Mesothelial cell of epicardium (in vitro differentiated cells): ENCODE results near the gene CD44. TPM values are rescaled to one million over a fixed set of nuclear protein-coding genes. Genes with fewer than 3 reads are reported as not detected.

Source experiments
- DNase-seq, 2 experiments: peaks; one replicate each; pipeline ENCODE4 v3.0.0; 2021; ENCODE audit warnings: low spot score in 2 of 2; ENCODE audit not compliant: unreplicated experiment in 2 of 2
- H3K27ac Mint-ChIP-seq: 2 replicates; pipeline ENCODE4 v1.8.0; 2021; ENCODE audit warnings: mixed read lengths
- H3K27me3 Mint-ChIP-seq: 2 replicates; pipeline ENCODE4 v1.8.0; 2021; ENCODE audit warnings: low read depth, mixed read lengths
- H3K36me3 Mint-ChIP-seq: 2 replicates; pipeline ENCODE4 v1.8.0; 2021; ENCODE audit warnings: mixed read lengths
- H3K4me1 Mint-ChIP-seq: 2 replicates; pipeline ENCODE4 v1.8.0; 2021; ENCODE audit warnings: mixed read lengths
- H3K4me3 Mint-ChIP-seq: 2 replicates; pipeline ENCODE4 v1.8.0; 2021; ENCODE audit warnings: mild to moderate bottlenecking, moderate library complexity, mixed read lengths
- H3K9me3 Mint-ChIP-seq: 2 replicates; pipeline ENCODE4 v1.8.0; 2021; ENCODE audit warnings: mixed read lengths
- total RNA-seq: library from RNA; stranded (reverse); gene quantifications from 3 replicates; pipeline ENCODE4 v1.2.1, GENCODE V29; 2021
- TF ChIP-seq, protein P1 (sequence below): fragments of 200-600 bp; sonication (generic); IDR thresholded peaks from one replicate; pipeline ENCODE4 v1.5.0; 2021; ENCODE audit warnings: antibody characterized with exemption; ENCODE audit not compliant: unreplicated experiment

Gene CD44
- total RNA-seq, 1 donor from 2014 or later = 1.9 TPM

DNA sequence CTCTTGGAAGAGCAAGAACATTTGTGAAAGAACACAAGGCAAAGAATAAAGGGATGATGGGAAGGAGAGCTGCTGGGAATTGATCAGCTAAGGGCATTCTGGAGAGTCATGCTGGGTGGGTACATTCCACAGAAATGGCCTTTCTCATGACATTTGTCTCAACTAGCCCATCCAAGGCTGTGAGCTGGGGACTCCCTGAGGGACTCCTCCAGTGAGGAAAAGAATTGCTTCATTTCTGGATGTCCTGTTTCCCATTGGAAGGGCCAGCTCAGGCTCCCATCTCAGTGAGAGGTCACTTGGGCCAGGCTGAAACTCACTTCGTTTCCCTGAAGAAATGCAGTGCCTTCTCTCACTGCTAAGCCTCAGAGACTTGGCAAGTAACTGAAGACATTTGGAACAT, 106.8 kb downstream of the CD44 start:
- H3K36me3 Mint-ChIP-seq = no peaks in the 10 kb centered on the region
- no peaks in the 10 kb centered on the region for H3K4me1 Mint-ChIP-seq
- H3K4me3 Mint-ChIP-seq = no peak overlapping the region
- no peak overlapping the region for H3K27ac Mint-ChIP-seq
- H3K9me3 Mint-ChIP-seq = peaks cover 4% of the 10 kb centered on the region
- TF ChIP-seq, protein P1, sequence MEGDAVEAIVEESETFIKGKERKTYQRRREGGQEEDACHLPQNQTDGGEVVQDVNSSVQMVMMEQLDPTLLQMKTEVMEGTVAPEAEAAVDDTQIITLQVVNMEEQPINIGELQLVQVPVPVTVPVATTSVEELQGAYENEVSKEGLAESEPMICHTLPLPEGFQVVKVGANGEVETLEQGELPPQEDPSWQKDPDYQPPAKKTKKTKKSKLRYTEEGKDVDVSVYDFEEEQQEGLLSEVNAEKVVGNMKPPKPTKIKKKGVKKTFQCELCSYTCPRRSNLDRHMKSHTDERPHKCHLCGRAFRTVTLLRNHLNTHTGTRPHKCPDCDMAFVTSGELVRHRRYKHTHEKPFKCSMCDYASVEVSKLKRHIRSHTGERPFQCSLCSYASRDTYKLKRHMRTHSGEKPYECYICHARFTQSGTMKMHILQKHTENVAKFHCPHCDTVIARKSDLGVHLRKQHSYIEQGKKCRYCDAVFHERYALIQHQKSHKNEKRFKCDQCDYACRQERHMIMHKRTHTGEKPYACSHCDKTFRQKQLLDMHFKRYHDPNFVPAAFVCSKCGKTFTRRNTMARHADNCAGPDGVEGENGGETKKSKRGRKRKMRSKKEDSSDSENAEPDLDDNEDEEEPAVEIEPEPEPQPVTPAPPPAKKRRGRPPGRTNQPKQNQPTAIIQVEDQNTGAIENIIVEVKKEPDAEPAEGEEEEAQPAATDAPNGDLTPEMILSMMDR = no peak
- DNase-seq = no peak
- H3K27me3 Mint-ChIP-seq = peaks cover 6% of the 10 kb centered on the region

DNA sequence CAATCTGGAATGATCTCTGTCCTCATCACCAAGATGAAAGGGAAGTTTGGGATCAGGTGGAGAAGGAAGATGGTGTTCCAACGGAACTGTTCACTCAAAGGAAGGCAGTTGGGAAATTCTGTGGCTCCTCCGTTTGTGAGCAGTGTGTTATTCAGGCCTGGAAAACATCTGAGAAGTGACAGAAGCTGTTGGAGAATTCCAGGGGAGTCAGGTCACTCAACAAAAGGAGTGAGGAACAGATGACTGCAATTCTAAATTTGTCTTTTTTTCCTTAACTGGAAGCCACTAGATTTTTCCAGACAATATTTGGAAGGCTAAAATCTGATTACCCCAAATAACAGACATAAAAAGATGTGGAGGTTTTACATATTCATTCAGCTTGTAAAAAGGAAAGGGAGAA, 107.8 kb downstream of the CD44 start:
- no peak overlapping the region for H3K27ac Mint-ChIP-seq
- peaks cover 5% of the 10 kb centered on the region for H3K27me3 Mint-ChIP-seq
- H3K4me3 Mint-ChIP-seq = no peak overlapping the region
- H3K4me1 Mint-ChIP-seq = no peaks in the 10 kb centered on the region
- H3K36me3 Mint-ChIP-seq = no peaks in the 10 kb centered on the region
- no peak for DNase-seq
- TF ChIP-seq, protein P1 = no peak
- peaks cover 4% of the 10 kb centered on the region for H3K9me3 Mint-ChIP-seq

DNA sequence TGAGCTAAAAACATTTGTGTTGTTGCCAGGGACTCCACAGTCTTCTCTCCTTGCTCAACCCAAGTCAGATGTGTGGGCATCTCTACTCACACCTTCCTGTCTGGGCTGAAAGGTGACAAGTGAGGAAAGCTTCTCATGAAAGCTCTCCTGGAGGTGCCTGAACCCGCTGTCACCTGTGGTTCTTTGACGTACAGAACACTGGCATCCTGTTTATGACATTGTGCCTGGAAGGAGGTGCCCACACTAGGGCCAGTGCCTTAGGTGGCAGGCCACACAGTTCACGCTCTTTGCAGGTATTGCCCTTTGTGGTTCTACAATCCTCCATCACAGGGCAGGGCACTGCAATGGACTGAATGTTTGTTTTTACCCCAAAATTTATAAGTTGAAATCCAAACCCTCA, 108.5 kb downstream of the CD44 start:
- Mint-ChIP-seq H3K27ac (no peak overlapping the region), H3K36me3 (no peaks in the 10 kb centered on the region), H3K4me1 (no peaks in the 10 kb centered on the region)

DNA sequence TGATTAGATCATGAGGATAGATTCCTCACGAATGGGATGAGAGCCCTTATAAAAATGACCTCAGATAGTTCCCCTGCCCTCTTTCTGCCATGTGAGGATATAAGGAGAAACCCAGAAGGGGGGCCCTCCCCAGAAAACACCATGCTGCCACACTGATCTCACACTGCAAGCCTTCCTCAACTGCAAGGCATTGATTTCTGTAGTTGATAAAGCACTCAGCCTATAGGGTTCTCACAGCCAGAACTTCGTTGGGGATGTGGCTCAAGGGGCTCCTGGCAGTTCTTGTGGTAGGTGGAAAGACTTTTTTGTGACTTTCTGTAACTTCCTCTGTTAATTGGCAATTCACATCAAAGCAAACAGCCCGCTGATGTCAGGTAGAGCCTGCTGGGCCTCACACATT, 108.9 kb downstream of the CD44 start:
- H3K27me3 Mint-ChIP-seq = peaks cover 6% of the 10 kb centered on the region
- H3K36me3 Mint-ChIP-seq = no peaks in the 10 kb centered on the region
- H3K4me1 Mint-ChIP-seq = no peaks in the 10 kb centered on the region
- peaks cover 4% of the 10 kb centered on the region for H3K9me3 Mint-ChIP-seq
- DNase-seq = no peak
- H3K4me3 Mint-ChIP-seq = no peak overlapping the region
- TF ChIP-seq, protein P1 = no peak
- H3K27ac Mint-ChIP-seq = no peak overlapping the region

More for the DNA sequence above, 108.5 kb downstream of the CD44 start:
- Mint-ChIP-seq H3K4me3 (no peak overlapping the region), H3K27me3 (peaks cover 5% of the 10 kb centered on the region), H3K9me3 (peaks cover 4% of the 10 kb centered on the region)
- no peak for DNase-seq
- TF ChIP-seq, protein P1 = no peak

DNA sequence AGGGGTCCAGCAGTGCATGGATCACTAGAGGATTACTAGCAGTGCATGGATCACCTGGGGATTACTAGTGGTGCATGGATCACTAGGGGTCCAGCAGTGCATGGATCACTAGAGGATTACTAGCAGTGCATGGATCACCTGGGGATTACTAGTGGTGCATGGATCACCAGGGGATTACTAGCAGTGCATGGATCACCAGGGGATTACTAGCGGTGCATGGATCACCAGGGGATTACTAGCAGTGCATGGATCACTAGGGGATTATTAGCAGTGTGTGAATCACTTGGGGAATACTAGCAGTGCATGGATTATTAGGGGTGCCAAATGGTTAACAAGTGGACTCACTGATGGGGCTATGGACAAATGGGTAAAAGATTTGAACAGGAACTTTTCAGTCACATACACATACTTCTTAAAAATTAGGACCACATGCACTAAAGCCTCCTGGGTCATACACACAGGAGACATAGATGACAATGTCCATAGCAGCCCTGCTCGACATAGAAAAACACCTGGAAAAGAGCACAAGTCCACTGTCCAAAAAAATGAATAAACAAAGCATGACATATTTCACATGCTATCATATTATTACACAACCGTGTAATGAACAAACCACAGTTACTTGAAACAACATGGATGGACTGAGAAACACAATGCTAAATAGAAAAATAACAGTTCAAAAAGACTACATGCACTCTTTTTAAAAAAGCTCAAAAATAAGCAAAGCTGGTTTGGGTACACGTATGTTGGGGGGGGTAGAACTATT, 109.8 kb downstream of the CD44 start:
- TF ChIP-seq, protein P1 = no peak
- no peaks in the 10 kb centered on the region for H3K4me1 Mint-ChIP-seq
- H3K9me3 Mint-ChIP-seq = peaks cover 4% of the 10 kb centered on the region
- no peak overlapping the region for H3K4me3 Mint-ChIP-seq
- no peaks in the 10 kb centered on the region for H3K36me3 Mint-ChIP-seq
- peaks cover 6% of the 10 kb centered on the region for H3K27me3 Mint-ChIP-seq
- no peak for DNase-seq
- no peak overlapping the region for H3K27ac Mint-ChIP-seq
